Measurements from ENCODE around the gene ADAM12.

ADAM12 gene

GRCh38 chr10:126210051-126210651 is 178.1 kb downstream of the ADAM12 start:
- DNase-seq (ENCODE audit: low read depth): no peak

- no peak for DNase-seq (ENCODE audit: low read depth)
Observed at GRCh38 chr10:126209451-126209850, 178.8 kb downstream of the ADAM12 start.

GRCh38 chr10:126208726-126209302 is 179.5 kb downstream of the ADAM12 start:
- no peak for DNase-seq (ENCODE audit: low read depth)

GRCh38 chr10:126207851-126208250 is 180.4 kb downstream of the ADAM12 start:
- no peak for DNase-seq (ENCODE audit: low read depth)

GRCh38 chr10:126207313-126207771 is 180.9 kb downstream of the ADAM12 start:
- no peak for DNase-seq (ENCODE audit: low read depth)

- no peak for DNase-seq (ENCODE audit: low read depth)
Observed at GRCh38 chr10:126205486-126206205, 182.6 kb downstream of the ADAM12 start.

GRCh38 chr10:126204320-126204719 is 184.0 kb downstream of the ADAM12 start:
- no peak for DNase-seq (ENCODE audit: low read depth)

- no peak for DNase-seq (ENCODE audit: low read depth)
Observed at GRCh38 chr10:126203746-126204145, 184.5 kb downstream of the ADAM12 start.

- DNase-seq (ENCODE audit: low read depth): no peak
Observed at GRCh38 chr10:126201603-126202002, 186.7 kb downstream of the ADAM12 start.

GRCh38 chr10:126199221-126199998 is 188.9 kb downstream of the ADAM12 start:
- no peak for DNase-seq (ENCODE audit: low read depth)

GRCh38 chr10:126198681-126199080 is 189.6 kb downstream of the ADAM12 start:
- DNase-seq (ENCODE audit: low read depth): no peak

- DNase-seq (ENCODE audit: low read depth): no peak
Observed at GRCh38 chr10:126197036-126197543, 191.2 kb downstream of the ADAM12 start.

GRCh38 chr10:126196281-126196680 is 192.0 kb downstream of the ADAM12 start:
- DNase-seq (ENCODE audit: low read depth): no peak

- no peak for DNase-seq (ENCODE audit: low read depth)
Observed at GRCh38 chr10:126191192-126191591, 197.1 kb downstream of the ADAM12 start.

GRCh38 chr10:126188679-126189200 is 199.5 kb downstream of the ADAM12 start:
- DNase-seq (ENCODE audit: low read depth): no peak

GRCh38 chr10:126187399-126187798 is 200.9 kb downstream of the ADAM12 start:
- no peak for DNase-seq (ENCODE audit: low read depth)

- no peak for DNase-seq (ENCODE audit: low read depth)
Observed at GRCh38 chr10:126186766-126187165, 201.5 kb downstream of the ADAM12 start.

- no peak for DNase-seq (ENCODE audit: low read depth)
Observed at GRCh38 chr10:126185676-126186447, 202.4 kb downstream of the ADAM12 start.

GRCh38 chr10:126181626-126182025 is 206.7 kb downstream of the ADAM12 start:
- no peak for DNase-seq (ENCODE audit: low read depth)

GRCh38 chr10:126179637-126180036 is 208.6 kb downstream of the ADAM12 start:
- no peak for DNase-seq (ENCODE audit: low read depth)

- no peak for DNase-seq (ENCODE audit: low read depth)
Observed at GRCh38 chr10:126177417-126178030, 210.8 kb downstream of the ADAM12 start.
